Caki2 (cell line): ENCODE data around the gene IL32. TPM values are rescaled to one million over a fixed set of nuclear protein-coding genes. Genes with fewer than 3 reads are reported as not detected.

Experiments used
- DNase-seq: peaks from one replicate; pipeline ENCODE4 v3.0.0-alpha.2; 2015; ENCODE audit warnings: low read depth
- in situ Hi-C: cut with HindIII; loops from 2 replicates; pipeline ENCODE4 v1.10.0; 2016; ENCODE audit warnings: low sequenced_read_pairs, low pct_unique_long_range_greater_than_20kb, mixed read lengths
- total RNA-seq: library from RNA; depleted of rRNA; stranded (reverse); fragments of >200 nt; shearing (Covaris generic); gene quantifications from 2 replicates; pipeline ENCODE4 v1.2.3, GENCODE V29; 2014; ENCODE audit warnings: low replicate concordance

Gene IL32
- total RNA-seq, 1 experiment from 2014 or later = 219 TPM

DNA sequence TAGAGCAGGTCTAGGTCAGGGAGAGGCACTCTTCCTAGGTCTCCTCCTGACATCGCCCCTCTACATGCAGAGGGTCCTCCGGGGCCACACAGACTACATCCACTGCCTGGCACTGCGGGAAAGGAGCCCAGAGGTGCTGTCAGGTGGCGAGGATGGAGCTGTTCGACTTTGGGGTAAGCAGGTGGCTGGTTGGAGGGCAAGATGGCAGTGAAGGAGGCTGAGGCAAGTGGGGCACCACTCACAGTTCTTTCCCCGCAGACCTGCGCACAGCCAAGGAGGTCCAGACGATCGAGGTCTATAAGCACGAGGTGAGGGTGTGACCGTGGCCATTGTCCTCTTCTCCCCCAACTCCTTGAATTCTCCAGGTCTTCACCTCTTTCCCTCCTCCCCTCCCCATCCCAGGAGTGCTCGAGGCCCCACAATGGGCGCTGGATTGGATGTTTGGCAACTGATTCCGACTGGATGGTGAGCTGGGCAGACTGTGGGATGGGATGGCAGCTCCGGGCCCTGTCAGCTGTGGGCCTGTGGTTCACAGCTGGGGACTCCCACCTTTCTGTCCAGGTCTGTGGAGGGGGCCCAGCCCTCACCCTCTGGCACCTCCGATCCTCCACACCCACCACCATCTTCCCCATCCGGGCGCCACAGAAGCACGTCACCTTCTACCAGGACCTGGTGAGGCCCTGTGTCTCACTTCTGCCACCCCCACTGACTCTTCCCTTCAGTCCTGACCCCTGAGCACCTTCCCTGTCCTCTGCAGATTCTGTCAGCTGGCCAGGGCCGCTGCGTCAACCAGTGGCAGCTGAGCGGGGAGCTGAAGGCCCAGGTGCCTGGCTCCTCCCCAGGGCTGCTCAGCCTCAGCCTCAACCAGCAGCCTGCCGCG, 38.6 kb upstream of the IL32 start:
- in situ Hi-C loops = no loop called here
- no peak for DNase-seq

DNA sequence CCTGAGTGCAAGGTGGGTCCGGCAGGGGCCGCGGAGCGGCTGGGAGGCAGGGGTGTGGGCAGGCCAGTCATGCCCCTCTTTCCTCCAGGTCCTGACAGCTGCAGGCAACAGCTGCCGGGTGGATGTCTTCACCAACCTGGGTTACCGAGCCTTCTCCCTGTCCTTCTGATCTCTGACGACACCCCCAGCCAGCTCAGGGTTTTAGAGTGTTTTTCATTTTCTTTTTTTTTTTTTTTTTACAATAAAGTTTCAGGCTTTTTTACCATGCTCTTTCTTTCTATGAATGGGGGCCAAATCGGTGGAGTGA, 38.0 kb upstream of the IL32 start:
- DNase-seq = no peak
- in situ Hi-C loops = no loop called here

DNA sequence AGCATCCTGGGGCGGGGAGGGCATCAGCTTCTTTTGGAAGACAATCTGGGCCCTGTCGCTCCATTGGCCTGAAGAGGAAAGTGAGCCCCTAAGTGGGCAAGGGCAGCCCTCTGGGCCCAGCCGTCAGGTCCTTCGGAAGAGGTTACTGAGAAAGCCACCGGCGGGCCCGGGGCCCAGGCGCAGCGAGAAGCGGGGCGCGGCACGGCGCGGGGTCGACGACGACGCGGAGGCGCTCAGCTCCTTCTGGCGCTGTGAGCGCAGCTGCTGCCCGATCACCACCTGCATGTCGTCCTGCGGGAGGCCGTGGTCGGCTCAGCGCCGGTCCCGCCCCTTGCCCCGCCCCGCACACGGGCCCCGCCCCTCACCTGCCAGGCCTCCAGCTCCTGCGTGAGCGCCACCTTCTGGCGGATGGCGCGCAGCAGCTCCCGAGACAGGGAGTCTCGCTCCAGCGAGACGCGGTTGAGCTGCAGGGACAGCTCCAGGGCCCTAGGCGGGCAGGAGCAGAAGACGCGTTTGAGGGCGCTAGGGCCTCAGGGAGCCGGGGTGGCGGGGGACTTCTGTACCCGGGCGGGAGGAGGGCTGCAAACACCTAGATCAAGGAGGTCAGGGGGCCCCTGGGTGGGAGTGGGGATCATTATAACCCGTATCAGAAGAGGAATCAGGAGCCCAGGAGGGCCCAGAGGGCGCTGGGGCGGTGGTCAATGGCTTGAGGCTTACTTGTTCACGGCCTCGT, 37.3 kb upstream of the IL32 start:
- DNase-seq = peak; percentile 81
- in situ Hi-C loops = no loop called here

GRCh38 chr16:3028716-3029319, 36.6 kb upstream of the IL32 start:
- in situ Hi-C loops = no loop called here
- no peak for DNase-seq

- no peak for DNase-seq
- in situ Hi-C loops = no loop called here
Observed at GRCh38 chr16:3029491-3030221, 35.8 kb upstream of the IL32 start.

GRCh38 chr16:3030222-3031212, 34.9 kb upstream of the IL32 start:
- DNase-seq = no peak
- in situ Hi-C loops = no loop called here

DNA sequence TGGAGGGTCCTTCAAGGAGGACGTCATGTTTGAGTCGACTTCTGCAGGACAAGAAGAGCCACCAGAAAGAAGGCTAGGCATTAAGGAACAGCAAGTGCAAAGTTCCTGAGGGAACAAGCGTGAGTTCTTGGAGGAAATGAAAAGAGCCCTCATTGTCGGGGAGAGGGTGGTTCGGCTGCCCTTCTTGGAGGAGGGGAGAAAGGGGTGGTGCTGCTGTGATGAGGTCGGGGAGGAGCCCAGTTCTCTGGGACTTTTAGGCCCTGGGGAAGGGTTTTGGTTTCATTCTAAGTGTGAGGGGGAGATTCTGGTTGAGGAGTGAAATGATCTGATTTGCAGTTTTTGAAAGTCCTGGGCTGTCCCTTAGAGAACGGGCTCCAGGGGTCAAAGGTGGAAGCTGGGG, 32.8 kb upstream of the IL32 start:
- no peak for DNase-seq
- in situ Hi-C loops = no loop called here

DNA sequence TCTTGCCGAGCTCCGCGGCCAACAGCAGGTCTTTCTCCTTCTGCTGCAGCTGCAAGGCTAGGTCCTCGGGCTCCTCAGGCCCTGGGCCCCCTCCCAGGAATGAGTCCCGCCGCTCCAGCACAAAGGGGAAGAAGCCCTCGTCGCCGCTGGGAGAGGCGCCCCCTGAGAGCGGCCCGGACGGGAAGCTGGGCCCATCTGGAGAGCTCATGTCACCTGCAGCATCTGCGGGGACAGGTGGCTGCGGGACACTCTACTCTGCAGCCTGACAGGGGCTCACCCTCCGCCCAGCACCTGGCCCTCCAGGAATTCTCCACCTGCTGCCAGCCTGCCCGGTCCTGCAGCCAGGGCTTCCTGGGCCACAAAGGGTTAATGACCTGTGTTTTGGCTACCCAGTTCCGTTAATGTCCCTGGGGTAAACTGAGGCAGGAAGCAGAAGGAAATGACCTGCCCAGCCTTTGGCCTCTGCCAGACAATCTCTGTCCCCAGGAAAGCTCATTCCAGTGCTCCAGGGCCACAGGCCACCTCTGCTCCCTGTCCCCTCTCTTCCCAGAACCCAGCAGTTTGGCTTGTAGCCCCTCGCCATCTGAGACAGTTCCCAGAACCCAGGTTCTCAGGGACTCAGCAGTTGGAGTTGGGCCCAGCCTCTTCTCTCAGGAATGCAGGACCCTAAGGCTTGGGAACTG, 30.0 kb upstream of the IL32 start:
- in situ Hi-C loops = no loop called here
- DNase-seq = no peak

GRCh38 chr16:3035972-3036725, 29.3 kb upstream of the IL32 start:
- in situ Hi-C loops = no loop called here
- no peak for DNase-seq

DNA sequence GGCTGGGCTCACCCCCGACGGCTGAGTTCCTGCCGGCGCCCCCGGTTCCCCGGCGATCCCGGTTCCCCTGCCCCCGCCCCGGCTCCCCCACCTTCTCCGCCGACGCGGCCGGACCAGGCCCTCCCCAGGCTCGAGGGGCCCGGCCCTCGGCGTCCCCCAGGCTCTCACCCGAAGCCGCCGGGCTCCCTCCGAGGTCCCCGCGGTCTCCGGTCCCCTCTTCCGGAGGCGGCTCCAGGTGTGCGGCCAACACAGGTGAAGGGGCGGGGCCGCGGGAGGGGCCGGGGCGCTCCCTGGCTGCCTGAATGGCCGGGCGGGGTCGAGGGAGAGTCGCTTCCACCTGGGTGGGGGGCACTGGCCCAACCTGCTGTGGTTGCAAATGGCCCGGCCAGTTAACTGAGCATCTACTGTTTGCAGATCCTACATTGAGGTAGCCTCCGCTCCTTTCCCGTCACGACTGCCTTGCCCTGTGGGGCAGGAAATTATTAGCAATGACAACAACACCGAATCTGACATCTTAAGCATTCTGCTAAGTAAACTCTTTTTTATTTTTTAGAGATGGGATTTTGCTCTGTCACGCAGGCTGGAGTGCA, 28.6 kb upstream of the IL32 start, which contains the start of gene BICDL2:
TSS of gene BICDL2 (minus strand) at position 219 of the 590 bp plus-strand sequence. CDS start 1,448 bp downstream, outside the sequence.
- DNase-seq = no peak
- in situ Hi-C loops = no loop called here

DNA sequence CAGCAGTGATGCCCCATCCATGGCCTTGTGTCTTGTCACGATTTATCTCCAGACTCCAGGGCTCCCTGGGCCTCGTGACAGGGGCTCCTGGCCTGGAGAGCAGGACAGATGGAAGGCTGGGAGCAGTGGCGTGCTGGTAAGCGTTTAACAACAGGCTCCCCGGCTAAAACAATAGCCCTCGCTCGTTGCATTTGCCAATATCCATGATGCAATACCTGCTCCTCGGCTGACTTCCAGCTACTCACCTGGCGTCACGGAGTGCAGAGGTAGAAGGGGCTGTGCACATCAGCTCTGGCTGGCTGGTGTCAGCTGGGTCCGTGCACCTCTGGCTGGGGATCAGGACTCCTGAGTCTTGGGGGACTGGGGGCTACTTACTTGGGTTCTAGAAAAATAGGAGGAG, 27.2 kb upstream of the IL32 start:
- in situ Hi-C loops = no loop called here
- DNase-seq = no peak

DNA sequence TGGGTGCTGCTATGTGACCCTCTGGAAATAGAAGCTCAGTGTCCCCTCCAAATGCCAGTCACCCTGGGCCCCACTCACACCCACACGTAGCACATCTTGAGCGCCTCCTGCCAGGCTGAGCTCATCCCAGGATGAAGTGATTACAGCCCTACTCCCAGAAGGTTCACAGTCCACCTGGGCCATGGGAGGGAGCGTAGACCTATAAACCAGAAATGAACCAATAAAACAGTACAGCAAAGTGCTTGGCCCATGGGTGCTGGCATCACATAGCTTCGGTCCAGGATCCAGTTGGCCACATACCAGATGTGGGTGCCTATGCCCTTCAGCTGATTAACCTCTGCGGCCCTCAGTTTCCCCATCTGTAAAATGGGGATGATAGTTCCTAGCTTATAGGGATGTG, 26.5 kb upstream of the IL32 start:
- DNase-seq = no peak
- in situ Hi-C loops = no loop called here

DNA sequence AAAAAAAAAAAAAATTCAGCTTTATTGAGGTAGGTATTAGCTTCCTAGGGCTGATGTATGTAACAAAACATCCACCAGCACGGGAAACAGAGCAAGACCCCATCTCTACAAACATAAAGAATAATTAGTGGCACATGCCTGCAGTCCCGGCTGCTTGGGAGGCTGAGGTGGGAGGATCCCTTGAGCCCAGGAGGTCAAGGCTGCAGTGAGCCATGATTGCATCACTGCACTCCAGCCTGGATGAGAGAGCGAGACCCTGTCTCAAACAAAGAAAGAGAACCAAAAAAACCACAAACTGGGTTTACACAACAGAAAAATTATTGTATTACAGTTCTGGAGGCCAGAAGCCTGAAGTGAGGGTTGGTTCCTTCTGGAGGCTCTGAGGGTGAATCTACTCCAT, 23.1 kb upstream of the IL32 start:
- in situ Hi-C loops = no loop called here
- DNase-seq = no peak

DNA sequence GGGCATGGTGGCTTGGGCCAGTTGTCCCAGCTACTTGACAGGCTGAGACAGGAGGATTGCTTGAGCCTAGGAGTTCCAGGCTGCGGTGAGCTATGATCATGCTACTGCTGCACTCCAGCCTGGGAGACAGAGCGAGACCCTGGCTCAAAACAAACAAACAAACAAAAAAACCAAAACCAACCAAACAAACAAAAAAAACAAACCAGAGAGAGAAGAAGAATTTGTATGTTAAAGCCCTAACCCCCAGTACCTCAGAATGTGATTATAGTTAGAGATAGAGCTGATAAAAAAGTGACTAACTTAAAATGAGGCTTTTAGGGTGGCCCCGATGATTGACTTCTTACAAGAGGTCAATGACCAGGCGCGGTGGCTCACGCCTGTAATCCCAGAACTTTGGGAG, 20.7 kb upstream of the IL32 start:
- no peak for DNase-seq
- in situ Hi-C loops = no loop called here

DNA sequence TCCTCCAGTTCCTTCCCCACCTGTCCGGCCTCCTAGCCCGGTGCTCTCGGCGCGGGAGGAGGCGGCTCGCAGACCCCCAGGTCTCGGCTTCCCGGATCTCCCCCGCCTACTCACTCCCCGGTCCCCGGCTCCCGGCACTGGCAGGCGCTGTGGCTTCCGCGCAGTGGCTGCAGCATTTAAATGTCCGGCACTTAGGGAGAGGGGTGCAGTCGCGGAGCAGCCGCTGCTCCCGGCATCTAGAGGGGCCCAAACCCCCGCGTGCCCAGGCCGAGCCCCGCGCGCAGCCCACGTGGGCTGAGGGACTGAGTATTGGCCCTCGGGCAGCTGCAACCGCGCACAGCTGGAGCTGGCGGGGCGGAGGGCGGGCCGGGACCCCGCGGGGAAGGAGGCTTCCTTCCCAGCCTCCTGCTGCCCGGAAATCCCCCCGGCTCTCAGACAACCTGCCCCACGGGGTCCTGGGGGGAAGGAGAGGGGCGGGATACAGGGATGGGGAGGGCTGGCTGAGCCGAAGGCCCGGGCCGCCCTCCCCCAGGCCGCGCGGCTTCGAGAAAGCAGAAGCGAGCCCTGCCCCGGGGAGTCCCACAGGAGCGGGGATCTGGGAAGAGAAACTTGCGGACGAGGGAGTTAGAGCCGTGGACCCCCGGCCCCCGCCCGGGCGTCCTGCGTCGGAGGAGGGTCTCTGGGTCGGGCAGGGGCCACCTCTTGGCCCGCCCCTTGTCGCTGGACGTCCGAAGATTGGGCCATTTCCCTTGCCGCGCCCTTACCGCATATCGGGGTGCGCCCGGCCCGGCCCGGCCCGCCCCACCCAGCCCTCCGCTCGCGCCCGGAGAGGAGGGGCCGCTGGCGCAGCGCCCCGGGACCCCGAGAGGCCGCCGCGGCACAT, 19.4 kb upstream of the IL32 start, which contains the start of gene MMP25:
TSS of gene MMP25 (plus strand) at position 804 of the 883 bp plus-strand sequence. CDS start 357 bp downstream, outside the sequence.
- in situ Hi-C loops = no loop called here
- no peak for DNase-seq
